GM10266 (cell line): ENCODE measurements around the gene STK32B.
"Not testable (repeated sequence)": the region's sequence is repeated elsewhere in the genome, so short reads cannot be mapped to it uniquely, and the experiment has no call there.

Experiments used
- DNase-seq: peaks from one replicate; pipeline ENCODE4 v3.0.0; 2012; ENCODE audit errors: extremely low spot score
- TF ChIP-seq, protein P1 (sequence below): IDR thresholded peaks from 2 replicates; pipeline ENCODE4 v1.5.1; 2012; ENCODE audit warnings: mild to moderate bottlenecking, low read depth; ENCODE audit not compliant: control insufficient read depth, insufficient read depth; ENCODE audit errors: missing control alignments

STK32B gene

DNA sequence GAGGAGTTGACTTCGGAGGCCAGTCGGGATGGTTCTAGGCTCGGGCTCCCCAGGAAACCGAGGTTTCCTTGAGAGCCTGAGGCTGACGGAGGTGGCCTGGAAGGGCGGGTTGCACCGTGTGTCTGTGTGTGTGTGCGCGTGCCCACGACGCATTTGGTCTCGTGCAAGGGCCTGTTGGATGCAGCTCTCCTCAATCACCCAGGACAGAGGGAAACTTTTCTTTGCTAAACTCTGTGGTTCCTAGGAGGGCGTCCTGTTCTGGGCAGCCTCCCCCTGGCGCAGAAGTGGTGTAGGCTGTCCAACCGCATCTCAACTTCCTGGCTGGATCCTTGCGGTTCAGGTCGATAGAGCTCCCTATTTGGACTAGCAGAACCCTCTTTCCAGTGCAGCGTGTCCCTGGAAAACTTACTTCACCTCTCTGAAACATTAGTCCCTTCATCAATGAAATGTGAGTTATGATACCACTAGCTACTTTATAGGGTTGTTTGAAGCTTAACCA lies 973 bp downstream of the STK32B start:
- TF ChIP-seq, protein P1, sequence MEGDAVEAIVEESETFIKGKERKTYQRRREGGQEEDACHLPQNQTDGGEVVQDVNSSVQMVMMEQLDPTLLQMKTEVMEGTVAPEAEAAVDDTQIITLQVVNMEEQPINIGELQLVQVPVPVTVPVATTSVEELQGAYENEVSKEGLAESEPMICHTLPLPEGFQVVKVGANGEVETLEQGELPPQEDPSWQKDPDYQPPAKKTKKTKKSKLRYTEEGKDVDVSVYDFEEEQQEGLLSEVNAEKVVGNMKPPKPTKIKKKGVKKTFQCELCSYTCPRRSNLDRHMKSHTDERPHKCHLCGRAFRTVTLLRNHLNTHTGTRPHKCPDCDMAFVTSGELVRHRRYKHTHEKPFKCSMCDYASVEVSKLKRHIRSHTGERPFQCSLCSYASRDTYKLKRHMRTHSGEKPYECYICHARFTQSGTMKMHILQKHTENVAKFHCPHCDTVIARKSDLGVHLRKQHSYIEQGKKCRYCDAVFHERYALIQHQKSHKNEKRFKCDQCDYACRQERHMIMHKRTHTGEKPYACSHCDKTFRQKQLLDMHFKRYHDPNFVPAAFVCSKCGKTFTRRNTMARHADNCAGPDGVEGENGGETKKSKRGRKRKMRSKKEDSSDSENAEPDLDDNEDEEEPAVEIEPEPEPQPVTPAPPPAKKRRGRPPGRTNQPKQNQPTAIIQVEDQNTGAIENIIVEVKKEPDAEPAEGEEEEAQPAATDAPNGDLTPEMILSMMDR, result no peak
- no peak for DNase-seq

DNA sequence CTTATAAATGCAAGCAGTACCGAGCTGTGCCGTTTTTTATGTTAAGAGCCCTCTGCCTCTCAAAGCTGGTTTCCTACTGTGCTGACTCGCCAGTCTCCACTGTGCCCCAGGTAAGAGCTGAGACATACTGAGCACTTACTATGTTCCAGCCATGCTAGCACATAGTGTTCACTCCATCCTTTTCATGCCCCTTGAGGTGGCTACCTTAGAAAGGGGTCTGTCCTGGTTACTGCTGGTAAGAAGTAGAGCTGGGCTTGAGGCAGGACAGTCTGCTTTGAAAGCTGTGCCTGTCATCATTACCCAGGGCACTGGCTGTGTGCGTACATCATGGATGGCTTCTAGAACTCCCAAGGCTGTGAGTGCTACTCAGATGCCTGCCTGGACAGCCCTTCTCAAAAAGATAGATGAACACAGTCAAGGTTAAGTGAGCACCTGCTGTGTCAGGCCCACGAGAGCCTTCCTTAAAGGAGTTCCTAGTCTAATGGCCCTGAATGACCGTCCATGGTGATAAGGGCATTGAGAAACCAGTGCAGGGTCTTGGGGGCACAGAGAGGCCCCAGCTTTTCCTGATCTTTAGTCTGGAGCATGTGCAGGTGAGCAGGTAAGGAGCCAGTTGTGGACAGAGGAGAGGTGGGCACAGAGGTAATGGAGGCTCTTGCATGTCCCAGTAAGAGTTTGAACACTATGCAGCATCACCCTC lies 1.6 kb downstream of the STK32B start:
- TF ChIP-seq, protein P1, result no peak
- no peak for DNase-seq

DNA sequence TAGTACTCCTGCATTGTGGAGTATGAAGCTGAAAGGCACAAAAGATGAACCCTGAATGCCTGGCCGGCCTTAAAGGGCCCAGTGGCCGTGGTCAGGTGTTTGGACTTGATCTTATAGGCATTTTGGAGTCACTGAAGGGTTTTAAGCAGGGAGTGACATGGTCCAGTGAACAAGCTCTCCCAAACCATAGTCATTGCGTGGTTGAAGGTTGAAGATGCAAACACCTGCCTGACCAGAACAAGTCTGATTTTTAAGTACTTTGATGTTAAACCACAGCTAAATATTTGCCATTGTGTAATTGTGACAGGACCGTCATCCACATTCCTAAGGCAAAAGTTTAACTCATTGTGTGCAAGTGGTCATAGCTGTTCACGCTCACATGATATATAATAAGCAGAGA lies 3.3 kb downstream of the STK32B start:
- DNase-seq, result no peak
- TF ChIP-seq, protein P1, result no peak

DNA sequence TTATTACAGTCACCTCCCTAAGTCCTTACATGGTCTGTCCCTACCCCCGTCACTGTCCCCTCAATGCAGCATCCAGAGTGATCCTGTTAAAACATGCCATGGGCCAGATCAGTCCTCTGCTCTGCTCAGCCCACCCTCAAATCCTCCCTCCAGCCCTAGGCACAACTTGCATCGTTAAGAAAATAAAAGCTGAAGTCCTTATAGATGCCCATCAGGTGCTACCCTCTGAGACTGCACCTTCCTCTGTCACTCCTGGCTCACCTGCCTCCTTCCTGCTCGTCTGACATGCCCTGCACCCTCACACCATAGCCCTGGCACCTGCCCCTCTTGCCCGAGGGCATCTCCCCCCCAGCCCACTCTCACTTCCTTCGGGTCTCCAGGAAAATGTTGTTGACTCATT lies 4.1 kb downstream of the STK32B start:
- TF ChIP-seq, protein P1, result no peak
- no peak for DNase-seq

DNA sequence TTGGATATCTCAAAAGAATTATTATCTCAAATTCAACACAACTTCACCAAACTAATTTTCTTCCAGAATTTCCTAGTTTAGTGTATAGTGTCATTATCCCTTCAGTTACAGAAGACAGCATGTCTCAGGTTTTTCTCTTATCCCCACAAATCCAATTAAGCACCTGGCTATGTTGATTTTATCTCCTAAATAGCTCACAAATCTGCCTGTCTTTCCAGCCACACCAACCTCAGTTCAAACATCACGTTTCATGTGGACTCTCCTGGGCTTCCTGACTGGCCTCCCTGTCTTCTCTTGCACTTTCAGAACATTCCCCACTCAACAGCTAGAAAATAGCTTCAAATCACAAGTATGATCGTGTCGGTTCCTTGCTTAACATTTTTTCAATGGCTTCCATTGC lies 14.8 kb downstream of the STK32B start:
- TF ChIP-seq, protein P1, result no peak
- DNase-seq, result no peak

DNA sequence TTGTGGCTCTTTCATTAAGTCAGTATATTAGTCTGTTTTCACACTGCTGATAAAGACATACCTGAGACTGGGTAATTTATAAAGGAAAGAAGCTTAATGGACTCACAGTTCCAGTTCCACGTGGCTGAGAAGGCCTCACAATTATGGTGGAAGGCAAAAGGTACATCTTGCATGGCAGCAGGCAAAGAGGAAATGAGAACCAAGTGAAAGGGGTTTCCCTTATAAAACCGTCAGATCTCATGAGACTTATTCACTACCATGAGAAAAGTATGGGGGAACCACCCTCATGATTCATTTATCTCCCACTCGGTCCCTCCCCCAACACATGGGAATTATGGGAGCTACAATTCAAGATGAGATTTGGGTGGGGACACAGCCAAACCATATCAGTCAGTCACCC lies 15.7 kb downstream of the STK32B start:
- DNase-seq, result not testable (repeated sequence)

DNA sequence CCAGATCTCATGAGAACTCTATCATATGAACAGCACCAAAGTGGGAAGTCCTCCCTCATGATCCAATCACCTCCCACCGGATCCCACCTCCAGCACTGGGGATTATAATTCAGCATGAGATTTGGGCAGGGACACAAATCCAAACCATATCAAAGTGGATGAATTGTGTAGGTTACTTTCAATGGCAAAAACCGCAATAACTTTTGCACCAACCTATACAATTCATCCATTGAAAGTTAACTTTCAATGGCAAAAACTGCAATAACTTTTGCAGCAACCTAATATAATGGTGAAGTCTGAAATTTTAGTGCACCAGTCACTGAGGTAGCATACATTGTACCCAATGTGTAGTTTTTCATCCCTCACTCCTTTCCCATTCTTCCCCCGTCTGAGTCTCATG lies 16.6 kb downstream of the STK32B start:
- TF ChIP-seq, protein P1, result no peak
- DNase-seq, result no peak

DNA sequence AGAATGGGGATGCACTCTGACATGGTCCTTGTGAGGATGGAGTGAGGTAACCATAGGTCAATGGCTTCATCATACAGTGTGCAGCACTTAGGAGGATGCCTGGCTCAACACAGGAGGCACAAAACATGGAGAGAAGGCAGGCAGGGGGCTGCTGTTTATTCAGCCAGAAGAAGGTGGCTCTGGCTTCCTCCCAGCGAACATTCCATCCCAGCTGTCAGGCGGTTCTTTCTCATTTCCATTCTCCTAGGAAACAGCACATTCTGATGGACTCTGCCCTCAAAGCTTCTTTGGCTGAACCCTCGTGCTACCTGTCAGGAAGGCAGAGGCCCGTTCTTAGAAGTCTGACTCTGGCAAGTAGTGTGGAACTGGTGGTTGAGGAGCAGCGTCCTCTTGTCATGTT lies 18.6 kb downstream of the STK32B start:
- DNase-seq, result no peak
- TF ChIP-seq, protein P1, result no peak
